Tibial nerve (tissue), 4 donors: ENCODE results near the gene ABCA7.

Experiments
- EP300 ChIP-seq, 2 donors: sonication (generic); formaldehyde crosslinking; IDR thresholded peaks; one replicate each; pipeline ENCODE4 v1.6.1; 2017; ENCODE audit warnings: antibody characterized with exemption in 2 of 2, mild to moderate bottlenecking in 1 of 2
- TF ChIP-seq, protein P1 (sequence below), 5 experiments: fragments of 200-600 bp in 3 of 5; fragments of 450-650 bp in 2 of 5; sonication (generic) in 3 of 5; IDR thresholded peaks; one replicate each; pipeline ENCODE4 v1.5.1; 2016 to 2019; ENCODE audit warnings: antibody characterized with exemption in 5 of 5, mild to moderate bottlenecking in 3 of 5, moderate library complexity in 2 of 5

DNA sequence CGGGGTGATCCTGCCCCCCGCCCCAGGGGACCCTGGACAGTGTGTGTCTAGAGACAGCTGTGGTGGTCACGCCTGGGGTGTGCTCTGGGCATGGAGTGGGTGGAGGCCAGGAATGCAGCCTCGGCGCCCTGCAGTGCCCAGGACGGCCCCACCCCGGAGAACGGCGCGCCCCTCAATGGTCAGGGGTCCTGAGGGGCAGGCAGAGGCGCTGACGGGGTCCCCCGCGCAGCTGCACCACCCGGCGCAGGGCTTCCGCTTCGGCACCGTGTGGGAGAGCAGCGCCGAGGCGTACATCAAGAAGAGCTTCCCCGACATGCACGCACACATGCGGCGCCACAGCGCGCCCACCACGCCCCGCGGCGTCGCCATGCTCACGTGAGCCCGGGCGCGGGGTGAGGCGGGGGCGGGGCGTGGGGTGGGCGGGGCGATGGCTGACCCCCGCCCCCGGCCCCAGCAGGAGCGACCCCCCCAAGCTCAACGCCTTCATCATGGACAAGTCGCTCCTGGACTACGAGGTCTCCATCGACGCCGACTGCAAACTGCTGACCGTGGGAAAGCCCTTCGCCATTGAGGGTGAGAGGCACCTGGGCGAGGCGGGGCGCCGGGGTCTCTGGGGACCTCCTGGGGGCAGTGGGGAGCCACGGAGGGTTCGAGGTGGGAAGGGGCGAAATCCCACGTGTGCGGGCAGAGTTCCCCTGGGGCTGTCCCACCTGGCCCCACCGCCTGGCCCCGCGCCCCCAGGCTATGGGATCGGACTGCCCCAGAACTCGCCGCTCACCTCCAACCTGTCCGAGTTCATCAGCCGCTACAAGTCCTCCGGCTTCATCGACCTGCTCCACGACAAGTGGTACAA is 32.3 kb upstream of the ABCA7 start:
- TF ChIP-seq, protein P1, sequence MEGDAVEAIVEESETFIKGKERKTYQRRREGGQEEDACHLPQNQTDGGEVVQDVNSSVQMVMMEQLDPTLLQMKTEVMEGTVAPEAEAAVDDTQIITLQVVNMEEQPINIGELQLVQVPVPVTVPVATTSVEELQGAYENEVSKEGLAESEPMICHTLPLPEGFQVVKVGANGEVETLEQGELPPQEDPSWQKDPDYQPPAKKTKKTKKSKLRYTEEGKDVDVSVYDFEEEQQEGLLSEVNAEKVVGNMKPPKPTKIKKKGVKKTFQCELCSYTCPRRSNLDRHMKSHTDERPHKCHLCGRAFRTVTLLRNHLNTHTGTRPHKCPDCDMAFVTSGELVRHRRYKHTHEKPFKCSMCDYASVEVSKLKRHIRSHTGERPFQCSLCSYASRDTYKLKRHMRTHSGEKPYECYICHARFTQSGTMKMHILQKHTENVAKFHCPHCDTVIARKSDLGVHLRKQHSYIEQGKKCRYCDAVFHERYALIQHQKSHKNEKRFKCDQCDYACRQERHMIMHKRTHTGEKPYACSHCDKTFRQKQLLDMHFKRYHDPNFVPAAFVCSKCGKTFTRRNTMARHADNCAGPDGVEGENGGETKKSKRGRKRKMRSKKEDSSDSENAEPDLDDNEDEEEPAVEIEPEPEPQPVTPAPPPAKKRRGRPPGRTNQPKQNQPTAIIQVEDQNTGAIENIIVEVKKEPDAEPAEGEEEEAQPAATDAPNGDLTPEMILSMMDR (IDR thresholded peaks at IDR 0.05): no peak
- TF ChIP-seq EP300 (IDR thresholded peaks at IDR 0.05): no peak
